HG02642 (cell line): ENCODE data around the gene TUBG2.

Source experiments
- ATAC-seq: cut with Tn5 transposase; IDR thresholded peaks from one replicate; pipeline ENCODE4 v1.9.1; 2021; ENCODE audit warnings: mild to moderate bottlenecking; ENCODE audit not compliant: unreplicated experiment, poor library complexity

TUBG2 gene

GRCh38 chr17:42692489-42692888 lies 33.4 kb downstream of the TUBG2 start:
- no peak for ATAC-seq

DNA sequence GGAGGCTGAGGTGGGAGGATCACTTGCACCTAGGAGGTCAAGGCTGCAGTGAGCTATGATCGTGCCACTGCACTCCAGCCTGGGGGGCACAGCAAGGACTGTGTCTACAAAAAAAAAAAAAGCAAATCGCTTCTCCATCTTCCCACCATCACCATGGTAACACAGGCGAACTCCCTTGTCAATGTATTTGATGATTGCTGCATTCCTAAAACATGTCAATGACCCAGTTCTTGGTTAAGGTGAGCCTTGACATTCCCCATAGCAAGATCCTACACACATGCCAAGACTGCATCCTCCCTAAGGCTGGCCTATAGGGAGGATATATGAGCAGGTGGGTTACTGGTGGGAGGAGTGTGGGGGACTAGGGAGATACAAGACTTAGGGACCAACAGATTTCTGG lies 35.4 kb downstream of the TUBG2 start:
- ATAC-seq: no peak

DNA sequence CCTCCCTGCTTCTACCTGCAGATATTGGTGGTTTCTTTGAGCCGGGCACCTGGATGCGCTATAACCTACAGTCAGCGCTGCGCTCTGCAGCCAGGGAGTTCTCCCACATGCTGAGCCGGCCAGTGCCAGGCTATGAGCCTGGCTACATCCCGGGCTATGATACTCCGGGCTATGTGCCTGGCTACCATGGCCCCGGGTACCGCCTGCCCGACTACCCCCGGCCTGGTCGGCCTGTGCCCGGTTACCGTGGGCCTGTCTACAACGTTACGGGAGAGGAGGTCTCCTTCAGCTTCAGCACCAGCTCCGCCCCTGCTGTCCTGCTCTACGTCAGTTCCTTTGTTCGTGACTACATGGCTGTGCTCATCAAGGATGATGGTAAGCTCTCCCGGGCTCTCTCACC lies 36.4 kb downstream of the TUBG2 start:
- ATAC-seq: no peak

GRCh38 chr17:42697108-42697811 lies 38.2 kb downstream of the TUBG2 start:
- no peak for ATAC-seq

GRCh38 chr17:42698736-42699414 lies 39.8 kb downstream of the TUBG2 start:
- no peak for ATAC-seq

DNA sequence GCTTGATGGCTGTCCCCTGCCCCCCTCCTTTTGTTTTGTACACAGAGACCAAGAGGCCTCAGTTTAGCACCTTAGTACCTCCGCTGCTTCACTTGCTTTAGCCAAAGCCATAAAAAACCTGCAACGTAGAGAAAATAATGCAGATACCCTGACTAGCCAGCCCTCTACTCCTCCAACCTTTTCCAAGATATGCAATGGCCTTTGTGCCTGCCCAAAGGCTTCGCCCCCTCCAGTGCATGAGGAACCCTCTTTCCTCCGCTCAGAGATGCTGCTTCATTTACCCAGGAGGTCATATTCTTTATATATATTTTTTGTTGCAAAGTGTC lies 40.3 kb downstream of the TUBG2 start:
- no peak for ATAC-seq

DNA sequence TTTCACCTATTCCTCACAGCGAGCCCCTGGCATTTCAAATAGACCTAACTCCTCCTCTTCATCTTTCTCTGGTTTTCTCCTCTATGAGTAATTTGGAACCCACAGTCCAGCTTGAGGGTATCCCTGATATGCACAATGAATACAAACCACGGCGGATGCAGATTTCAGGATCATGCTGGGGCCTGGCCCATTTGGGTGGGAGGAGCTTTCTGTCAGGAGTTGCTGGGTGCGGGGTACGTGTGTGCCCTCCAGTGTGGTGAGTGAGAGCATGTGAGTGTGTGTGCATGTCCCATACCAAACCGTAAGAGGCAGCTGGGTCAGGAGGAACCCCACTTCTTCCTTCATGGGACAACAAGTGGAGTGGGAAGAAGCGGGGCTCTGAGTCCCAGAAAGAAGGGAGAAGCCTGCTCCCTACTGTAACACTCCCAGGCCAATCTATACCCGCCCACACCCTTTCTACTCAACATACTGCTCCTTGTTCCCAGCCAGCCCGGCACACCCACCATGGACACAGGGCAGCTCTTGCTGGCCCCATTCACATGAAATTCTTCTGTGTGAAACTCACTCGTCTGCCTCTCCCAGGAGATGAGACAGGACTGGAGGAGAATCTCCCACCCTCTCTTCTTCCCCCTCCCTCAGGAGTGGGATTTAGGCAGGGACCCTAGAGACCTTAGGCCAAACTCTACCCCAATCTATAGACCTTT lies 41.7 kb downstream of the TUBG2 start:
- no peak for ATAC-seq

DNA sequence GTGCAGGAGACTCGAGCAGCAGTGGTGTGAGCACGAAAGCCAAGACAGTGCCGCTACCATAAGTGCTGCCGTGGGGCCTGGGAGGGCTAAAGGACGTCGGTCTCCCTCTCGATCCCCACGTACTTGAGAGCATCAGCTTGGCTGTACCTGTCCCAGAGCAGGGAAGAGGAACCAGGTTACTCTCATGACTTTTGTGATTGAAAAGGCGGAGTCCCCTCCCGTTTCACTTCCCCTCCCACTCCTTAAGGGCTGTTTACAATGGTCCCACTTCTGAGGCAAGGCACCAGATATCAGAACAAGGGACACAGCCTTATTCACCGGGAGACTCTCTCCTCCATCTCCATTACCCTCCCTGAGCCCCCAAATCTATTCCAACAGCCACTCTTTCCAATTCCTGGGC lies 43.4 kb downstream of the TUBG2 start:
- ATAC-seq: no peak

DNA sequence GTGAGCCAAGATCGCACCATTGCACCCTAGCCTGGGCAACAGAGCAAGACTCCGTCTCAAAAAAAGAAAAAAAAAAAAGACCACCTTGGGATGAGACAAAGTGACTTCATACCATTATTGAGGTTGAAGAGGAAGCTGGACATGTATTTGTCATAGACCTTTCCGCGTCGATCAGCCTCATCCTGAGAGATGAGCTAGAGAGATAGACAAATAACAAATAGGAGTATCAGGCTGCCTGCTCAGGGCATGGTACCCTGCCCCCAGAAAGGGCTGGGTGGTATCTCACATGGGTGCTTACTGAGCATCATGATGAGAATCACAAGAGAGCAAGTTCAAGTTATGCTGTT lies 45.4 kb downstream of the TUBG2 start:
- no peak for ATAC-seq

- peak; percentile 73 for ATAC-seq
These were observed 45.9 kb downstream of the TUBG2 start for GRCh38 chr17:42704837-42705494.

DNA sequence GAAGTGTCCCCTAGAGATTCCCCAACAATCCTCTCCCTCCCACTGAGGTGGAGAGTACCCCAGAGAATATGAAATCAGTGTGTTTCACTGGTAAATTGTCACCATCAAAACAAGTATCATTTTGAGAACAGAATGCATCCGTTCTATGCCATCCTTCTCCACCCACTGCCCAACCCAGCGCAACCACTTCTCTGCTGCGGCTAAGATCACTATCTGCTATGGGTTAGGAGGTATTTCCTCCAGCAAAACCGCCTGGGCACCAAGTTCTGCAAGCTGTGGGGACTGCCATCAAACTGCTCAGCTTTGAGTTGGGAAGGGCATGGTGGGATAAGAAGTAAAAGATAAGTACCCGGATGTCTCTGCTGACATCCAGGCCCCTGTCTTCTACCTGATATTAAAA lies 47.6 kb downstream of the TUBG2 start:
- no peak for ATAC-seq

GRCh38 chr17:42708588-42708987 lies 49.5 kb downstream of the TUBG2 start:
- ATAC-seq: no peak

DNA sequence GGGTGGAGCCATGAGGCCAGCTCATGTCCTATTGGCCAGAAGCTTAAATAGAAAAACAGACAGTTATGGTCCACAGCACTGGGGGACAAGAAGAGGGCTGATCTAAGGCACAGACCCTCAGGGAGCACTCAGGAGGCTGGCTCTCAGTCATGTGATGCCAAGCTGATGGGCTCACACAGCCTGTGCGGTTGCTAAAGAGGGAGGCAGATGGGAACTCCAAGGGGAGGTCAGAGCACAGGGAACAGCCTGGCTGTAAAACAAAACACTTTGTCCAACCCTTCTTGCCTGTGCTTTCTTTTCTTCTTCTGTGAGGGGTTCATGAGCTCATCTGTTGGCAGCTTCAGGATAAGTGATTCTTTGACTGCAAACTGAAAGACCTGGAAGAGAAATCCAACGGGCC lies 50.5 kb downstream of the TUBG2 start:
- no peak for ATAC-seq
